ENCODE measurements around the gene MAGEC1. TPM values are rescaled to one million over a fixed set of nuclear protein-coding genes. Genes with fewer than 3 reads are reported as not detected.

The MAGEC1 gene, protein sequence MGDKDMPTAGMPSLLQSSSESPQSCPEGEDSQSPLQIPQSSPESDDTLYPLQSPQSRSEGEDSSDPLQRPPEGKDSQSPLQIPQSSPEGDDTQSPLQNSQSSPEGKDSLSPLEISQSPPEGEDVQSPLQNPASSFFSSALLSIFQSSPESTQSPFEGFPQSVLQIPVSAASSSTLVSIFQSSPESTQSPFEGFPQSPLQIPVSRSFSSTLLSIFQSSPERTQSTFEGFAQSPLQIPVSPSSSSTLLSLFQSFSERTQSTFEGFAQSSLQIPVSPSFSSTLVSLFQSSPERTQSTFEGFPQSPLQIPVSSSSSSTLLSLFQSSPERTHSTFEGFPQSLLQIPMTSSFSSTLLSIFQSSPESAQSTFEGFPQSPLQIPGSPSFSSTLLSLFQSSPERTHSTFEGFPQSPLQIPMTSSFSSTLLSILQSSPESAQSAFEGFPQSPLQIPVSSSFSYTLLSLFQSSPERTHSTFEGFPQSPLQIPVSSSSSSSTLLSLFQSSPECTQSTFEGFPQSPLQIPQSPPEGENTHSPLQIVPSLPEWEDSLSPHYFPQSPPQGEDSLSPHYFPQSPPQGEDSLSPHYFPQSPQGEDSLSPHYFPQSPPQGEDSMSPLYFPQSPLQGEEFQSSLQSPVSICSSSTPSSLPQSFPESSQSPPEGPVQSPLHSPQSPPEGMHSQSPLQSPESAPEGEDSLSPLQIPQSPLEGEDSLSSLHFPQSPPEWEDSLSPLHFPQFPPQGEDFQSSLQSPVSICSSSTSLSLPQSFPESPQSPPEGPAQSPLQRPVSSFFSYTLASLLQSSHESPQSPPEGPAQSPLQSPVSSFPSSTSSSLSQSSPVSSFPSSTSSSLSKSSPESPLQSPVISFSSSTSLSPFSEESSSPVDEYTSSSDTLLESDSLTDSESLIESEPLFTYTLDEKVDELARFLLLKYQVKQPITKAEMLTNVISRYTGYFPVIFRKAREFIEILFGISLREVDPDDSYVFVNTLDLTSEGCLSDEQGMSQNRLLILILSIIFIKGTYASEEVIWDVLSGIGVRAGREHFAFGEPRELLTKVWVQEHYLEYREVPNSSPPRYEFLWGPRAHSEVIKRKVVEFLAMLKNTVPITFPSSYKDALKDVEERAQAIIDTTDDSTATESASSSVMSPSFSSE
- polyA plus RNA-seq (not detected in 2 replicates), polyA minus RNA-seq (not detected in 2 replicates)

GRCh38 chrX:141903400-141904155, at the start of gene MAGEC1:
Gene MAGEC1, plus strand, starts transcription at chrX:141903894. Its CDS starts 1,179 bp downstream, at chrX:141905073.
- no peak within 1 kb of the TSS for H3K4me2 ChIP-seq (ENCODE audit: low read length)
- H3F3A ChIP-seq (ENCODE audit: insufficient read depth, low read length, poor library complexity, severe bottlenecking), result no peaks in the 10 kb centered on the region
- no peak within 1 kb of the TSS for H3K27ac ChIP-seq (ENCODE audit: low read length)
- TF ChIP-seq, protein P1, sequence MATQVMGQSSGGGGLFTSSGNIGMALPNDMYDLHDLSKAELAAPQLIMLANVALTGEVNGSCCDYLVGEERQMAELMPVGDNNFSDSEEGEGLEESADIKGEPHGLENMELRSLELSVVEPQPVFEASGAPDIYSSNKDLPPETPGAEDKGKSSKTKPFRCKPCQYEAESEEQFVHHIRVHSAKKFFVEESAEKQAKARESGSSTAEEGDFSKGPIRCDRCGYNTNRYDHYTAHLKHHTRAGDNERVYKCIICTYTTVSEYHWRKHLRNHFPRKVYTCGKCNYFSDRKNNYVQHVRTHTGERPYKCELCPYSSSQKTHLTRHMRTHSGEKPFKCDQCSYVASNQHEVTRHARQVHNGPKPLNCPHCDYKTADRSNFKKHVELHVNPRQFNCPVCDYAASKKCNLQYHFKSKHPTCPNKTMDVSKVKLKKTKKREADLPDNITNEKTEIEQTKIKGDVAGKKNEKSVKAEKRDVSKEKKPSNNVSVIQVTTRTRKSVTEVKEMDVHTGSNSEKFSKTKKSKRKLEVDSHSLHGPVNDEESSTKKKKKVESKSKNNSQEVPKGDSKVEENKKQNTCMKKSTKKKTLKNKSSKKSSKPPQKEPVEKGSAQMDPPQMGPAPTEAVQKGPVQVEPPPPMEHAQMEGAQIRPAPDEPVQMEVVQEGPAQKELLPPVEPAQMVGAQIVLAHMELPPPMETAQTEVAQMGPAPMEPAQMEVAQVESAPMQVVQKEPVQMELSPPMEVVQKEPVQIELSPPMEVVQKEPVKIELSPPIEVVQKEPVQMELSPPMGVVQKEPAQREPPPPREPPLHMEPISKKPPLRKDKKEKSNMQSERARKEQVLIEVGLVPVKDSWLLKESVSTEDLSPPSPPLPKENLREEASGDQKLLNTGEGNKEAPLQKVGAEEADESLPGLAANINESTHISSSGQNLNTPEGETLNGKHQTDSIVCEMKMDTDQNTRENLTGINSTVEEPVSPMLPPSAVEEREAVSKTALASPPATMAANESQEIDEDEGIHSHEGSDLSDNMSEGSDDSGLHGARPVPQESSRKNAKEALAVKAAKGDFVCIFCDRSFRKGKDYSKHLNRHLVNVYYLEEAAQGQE (IDR thresholded peaks at IDR 0.05; ENCODE audit: borderline replicate concordance), result no peak
- TF ChIP-seq CTCF (IDR thresholded peaks at IDR 0.05; ENCODE audit: poor library complexity, severe bottlenecking), result no peak
- TF ChIP-seq EP300 (conservative IDR thresholded peaks at IDR 0.05; ENCODE audit: poor library complexity, severe bottlenecking), result no peak
- no peak for TF ChIP-seq RAD21 (conservative IDR thresholded peaks at IDR 0.05)
- TF ChIP-seq POLR2AphosphoS5 (IDR thresholded peaks at IDR 0.05), result no peak
- no peak for TF ChIP-seq EZH2 (IDR thresholded peaks at IDR 0.05; ENCODE audit: borderline replicate concordance, insufficient read depth, low read length, poor library complexity, severe bottlenecking)
- TF ChIP-seq TAF1 (IDR thresholded peaks at IDR 0.05; ENCODE audit: low read depth), result no peak
- TF ChIP-seq SMC3 (conservative IDR thresholded peaks at IDR 0.05; ENCODE audit: poor library complexity), result no peak
- TF ChIP-seq MXI1 (conservative IDR thresholded peaks at IDR 0.05; ENCODE audit: poor library complexity, severe bottlenecking), result no peak
- H3K79me2 ChIP-seq (replicated peaks; ENCODE audit: insufficient read depth, low read length), result no peaks in the 10 kb centered on the region
- H3K27me3 ChIP-seq (ENCODE audit: insufficient read depth, low read depth, low read length), result no peaks in the 10 kb centered on the region
- no peaks in the 10 kb centered on the region for H3K36me3 ChIP-seq (ENCODE audit: insufficient read depth, low read length)
- no peaks in the 10 kb centered on the region for H4K20me1 ChIP-seq (ENCODE audit: insufficient read depth)
- no peak within 1 kb of the TSS for H2AFZ ChIP-seq (ENCODE audit: low read depth, low read length)
- H3K9me3 ChIP-seq (ENCODE audit: low read length), result no peaks in the 10 kb centered on the region
- H3K9ac ChIP-seq (ENCODE audit: low read length), result no peak within 1 kb of the TSS
- H3K4me3 ChIP-seq (ENCODE audit: low read length), result no peak within 1 kb of the TSS
- H3K9me2 ChIP-seq (ENCODE audit: insufficient read depth, low read length), result no peaks in the 10 kb centered on the region

All from neural cell (in vitro differentiated cells).